IPS-NIHi7 (cell line): ENCODE results near the gene KCNMA1.
A peak's percentile ranks its signal among the peaks of the same experiment; 100 is the strongest.
"Not testable (repeated sequence)": the region's sequence is repeated elsewhere in the genome, so short reads cannot be mapped to it uniquely, and the experiment has no call there.

ENCODE experiments used
- DNase-seq: peaks from one replicate; pipeline ENCODE4 v3.0.0; 2012; ENCODE audit warnings: mixed read lengths; ENCODE audit errors: extremely low spot score

Gene KCNMA1

DNA sequence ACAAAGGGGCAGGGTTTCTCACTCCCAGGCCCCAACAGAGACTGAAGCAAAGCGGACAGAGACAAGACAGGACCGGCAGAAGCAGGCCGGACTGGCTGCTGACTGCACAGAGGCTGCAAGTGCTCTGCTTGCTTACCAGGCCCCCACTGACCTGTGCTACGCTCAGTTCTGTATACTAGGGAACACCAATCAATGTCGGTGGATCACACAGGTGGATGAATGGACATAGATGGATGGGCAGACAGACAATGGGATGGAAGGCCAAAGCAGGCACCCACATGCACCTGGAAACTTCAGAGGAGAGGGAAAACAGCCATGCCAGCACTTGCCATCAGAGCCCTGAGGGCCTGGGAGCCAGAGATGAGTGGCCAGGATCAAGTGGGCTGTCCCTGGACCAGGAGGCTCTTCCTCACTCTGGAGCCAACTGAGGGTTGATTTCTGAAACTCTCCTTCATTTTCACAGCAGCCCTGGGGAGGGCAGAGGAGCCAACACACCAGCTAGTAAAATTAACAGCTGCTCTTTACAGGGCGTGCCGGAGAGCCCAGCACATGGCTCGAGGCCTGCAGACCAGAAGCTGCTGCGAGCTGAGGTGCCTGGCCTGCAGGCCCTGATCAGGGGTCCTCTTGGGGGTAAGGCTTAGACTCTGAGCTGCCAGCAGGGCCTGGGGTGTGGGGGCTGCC is 243.6 kb downstream of the KCNMA1 start:
- DNase-seq = no peak

DNA sequence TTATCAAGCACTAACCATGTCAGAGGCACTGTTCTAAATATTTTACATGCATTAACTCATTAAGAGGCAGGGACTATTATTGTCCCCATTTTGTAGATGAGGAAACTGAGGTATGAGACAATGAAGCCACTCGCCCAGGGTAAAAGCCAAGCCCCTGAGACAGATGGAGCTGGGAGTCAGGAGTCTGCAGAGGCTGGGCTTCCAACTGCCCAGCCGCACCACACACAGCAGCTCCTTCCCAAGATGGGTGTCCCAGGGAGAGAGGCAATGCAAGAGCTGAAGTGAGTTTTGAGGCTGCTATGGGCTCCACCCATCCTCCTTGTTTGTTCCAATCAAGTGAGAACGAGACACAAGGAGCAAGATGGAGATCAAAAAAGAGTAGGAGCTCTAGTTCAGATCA is 244.2 kb downstream of the KCNMA1 start:
- no peak for DNase-seq

DNA sequence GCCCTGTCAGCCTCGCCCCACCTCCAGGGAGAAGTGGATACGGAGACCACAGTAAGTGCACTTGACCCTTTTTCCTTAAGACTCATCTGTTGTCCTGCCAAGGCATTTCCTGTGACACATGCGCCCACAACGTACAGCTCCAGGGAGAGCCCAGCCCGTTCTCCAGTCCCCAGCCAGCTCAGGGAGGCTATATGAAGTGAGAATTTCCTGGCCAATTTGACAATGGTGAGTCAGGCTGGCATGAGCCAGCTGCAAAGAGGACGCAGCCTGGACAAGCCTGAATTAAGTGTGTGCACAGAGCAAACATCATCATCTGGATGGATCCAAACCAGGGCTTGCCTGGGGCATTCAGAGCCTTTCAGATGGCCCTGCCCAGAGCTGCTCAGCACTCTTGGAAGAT is 244.8 kb downstream of the KCNMA1 start:
- DNase-seq = no peak

DNA sequence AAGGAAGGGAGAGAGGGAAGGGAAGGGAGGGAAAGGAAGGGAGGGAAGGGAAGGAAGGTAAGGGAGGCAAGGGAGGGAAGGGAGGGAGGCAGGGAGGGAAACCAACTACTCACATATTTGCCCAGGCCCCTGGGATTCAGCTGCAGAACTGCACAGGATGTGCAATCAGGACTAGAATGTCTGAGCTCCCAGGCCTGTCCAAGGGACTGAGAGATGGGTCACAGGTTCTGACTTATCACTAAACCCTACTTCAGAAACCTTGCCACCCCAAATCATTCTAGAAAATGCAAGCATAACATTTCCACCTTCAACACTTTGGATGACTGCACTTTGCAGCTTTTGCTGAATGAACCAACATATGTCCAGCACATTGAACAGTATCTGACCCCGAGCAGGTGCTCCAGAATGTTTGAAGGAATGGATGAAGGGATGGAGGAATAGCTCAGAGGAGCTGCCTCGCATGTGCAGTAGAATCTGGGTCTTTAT is 245.3 kb downstream of the KCNMA1 start:
- no peak for DNase-seq

DNA sequence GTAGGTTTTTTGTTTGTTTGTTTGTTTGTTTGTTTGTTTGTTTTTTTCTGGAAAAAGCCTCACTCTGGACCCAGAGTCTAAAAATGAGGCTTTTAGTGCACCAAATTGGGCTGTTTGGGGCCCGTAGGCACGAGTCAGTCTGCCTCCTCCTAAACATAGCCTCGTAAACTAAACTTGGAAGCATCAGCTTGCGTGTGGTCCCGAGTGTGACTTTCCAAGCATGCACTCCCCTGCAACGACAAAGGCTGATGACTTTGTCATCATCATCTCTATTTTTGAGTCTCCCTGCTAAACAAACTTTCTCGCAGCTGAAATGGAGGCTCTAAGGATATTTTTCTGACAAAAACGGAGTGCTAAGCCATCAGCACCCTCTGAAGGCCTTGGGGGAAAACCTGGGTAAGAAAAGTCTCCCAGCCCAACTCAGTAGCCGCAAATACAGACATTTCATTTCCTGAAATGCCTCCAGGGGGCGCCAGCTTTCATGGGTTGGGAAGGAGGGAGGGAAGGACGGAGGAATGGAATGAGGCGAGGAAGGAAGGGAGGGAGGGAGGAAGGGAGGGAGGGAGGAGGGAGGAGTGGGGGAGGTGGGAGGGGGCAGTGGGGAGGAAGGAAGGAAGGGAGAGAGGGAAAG is 245.9 kb downstream of the KCNMA1 start:
- peak; percentile 86 for DNase-seq

DNA sequence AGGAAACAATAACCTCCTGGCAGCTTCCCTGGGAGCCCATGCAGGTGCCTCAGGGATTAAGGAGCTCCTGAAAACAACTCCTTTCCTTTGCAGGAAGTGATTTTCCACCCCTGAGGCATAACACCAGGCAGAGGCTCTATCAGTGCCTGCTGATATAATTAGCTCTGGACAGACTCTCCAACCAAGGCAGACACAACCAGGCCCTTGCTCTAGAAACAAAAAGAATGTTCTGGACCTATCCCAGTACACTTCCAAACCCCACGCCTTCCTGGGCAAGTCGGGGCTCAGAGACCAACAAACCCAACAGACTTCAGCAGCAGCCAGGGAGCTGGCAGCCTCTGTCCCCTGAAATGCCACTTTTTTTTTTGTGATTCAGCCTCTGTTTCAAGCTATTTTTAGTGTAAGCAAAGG is 247.1 kb downstream of the KCNMA1 start:
- DNase-seq = no peak

DNA sequence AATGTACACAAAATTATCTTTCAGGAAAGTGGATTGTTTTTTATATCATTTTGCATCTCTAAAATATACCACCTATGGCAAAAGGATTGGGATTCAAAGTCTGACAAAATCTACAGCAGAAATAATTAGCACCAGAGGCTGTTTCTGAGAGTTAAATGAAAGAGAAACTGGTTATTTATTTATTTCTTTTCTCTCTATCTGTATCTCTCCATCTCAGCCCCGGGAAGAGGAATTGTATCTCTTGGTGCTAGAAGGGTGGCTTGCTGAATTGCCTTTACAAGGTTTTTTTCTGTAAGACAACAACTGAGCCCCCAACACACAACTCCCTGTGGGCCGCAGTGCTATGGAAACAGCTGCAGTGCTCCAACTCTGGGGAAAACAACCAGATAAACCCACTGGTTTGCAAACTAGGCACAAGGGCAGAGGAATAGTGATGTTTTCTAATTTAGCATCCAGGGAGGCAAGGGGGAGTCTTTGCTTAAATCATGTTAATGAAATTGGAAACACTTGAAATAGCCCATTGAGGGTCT is 249.0 kb downstream of the KCNMA1 start:
- no peak for DNase-seq

DNA sequence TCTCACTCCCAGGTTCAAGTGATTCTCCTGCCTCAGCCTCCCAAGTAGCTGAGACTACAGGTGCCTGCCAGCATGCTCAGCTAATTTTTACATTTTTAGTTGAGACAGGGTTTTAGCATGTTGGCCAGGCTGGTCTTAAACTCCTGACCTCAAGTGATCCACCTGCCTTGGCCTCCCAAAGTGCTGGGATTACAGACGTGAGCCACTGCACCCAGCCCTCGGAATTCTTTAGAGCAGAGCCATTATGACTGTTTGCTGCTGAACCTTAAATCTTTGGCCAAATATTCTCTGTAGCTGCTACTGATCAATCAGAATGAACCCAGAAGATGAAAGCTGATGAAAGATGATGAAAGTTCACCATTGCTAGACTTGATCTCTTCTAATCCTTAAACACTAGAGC is 249.9 kb downstream of the KCNMA1 start:
- not testable (repeated sequence) for DNase-seq

DNA sequence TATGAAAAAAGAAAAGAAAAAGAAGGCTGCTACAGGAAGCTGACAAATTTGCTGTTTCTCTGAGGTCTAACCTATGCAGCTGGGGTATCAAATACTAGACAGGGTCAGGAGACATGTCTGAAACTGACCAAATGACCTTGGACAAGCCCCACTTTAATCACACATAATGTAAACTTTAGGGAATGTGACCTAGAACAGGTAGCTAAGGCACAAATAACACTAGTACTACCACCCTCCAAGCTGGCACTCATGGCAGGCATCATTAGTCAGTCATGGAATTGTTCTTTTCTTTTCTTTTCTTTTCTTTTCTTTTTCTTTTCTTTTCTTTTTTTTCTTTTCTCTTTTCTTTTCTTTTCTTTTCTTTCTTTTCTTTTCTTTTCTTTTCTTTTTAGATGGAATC is 250.4 kb downstream of the KCNMA1 start:
- DNase-seq = no peak

DNA sequence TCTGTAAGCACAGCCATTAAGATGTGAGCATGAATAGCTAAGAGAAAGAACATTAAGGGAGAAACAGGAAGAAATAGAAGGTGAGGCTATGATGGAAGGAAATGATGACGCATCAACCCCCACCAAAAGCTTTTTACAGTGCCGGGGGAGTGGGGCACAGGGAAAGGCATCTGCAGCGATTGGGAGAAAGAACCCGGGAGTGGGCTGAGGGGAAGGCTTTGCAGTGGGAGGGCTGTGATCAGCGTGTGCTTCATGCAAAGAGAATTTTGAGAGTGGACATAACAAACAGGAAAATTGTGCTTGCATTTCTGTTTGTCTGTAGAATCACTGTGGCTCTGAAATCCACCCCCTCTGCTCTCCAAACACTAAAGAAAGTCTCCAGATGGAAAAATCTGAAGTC is 250.8 kb downstream of the KCNMA1 start:
- no peak for DNase-seq

DNA sequence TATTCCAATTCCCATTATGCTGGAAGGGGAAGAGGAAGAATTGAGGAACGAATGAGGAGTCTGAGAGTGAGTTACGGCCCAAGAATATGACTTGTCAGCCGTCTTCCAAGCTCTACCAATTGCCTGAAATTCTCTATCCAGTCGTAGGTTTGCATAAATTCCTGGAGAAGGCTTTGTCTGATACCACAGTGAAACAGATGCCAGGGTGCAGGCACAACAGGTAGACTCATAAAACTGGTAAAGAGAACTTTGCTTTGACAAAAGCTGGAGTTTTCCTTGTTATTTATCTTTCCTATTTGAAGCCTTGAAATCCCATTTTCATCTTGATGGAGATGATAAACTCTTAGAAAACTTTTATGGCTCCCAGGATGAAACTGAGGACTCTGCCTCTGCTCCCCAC is 251.2 kb downstream of the KCNMA1 start:
- no peak for DNase-seq

DNA sequence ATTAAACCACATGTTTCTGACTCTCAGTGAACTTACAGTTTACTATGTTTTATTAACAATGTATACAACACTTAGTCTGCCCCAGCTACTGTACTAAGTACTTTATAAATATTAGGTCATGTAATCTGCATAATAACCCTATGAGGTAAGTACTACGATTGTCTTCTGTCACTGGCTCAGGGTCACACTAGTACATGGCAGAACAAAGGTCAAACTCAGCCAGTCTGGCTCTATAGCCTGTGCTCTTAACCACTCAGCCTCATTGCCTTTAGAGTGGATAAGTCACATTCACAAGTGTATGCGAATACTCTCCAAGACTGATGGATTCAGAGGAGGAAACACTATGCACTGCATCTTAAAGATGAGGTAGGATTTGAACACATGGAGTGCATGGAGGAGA is 252.3 kb downstream of the KCNMA1 start:
- DNase-seq = no peak

DNA sequence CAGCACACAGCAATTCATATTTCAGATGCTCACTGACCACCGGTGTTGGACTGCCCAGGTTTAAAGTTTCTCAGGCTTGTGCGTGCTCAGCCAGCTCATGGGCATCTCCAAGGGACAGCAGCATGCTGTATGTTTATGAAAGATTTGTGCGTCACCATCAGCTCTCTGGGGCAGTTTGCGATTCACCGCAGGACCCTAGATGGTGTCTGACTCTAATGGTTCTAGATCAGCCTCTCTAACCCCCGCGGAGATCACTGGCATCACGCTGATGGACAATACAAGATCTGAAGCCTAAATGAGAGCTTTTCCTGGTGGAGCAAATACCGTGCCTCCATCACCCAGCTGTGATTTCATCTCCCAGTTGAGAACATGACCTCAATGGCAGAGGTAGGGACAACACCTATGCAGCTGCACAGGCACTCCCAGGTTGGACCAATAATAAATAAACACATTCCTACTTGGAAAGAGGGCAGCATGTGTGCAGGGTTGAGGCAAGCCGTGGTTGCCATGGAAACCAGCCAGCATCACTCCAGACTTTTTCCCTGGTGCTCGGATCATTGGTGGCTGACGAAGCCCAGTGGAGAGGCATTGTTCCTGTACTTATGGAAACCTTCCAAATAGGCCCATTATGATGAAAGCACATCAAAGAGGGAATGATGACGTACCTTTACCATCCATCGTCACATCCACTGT is 253.6 kb downstream of the KCNMA1 start:
- no peak for DNase-seq

DNA sequence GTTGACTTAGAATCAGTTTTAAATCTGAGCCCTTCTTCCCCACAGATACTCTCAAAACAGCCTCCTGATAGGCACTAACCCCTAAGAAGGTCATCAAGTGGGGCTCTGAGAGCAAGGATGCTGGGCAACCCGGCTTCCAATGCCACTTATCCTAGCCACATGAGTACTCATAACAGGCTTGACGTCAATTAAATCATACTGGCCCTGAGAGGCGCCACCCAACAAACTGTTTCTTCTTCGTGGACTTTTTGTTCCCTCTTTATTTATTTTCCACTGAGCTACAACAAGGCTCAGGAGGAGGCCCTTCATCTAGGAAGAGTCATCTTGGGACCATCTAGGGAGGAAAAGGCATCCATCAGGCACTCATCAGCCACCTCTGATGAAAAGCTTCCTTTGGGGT is 255.9 kb downstream of the KCNMA1 start:
- no peak for DNase-seq

DNA sequence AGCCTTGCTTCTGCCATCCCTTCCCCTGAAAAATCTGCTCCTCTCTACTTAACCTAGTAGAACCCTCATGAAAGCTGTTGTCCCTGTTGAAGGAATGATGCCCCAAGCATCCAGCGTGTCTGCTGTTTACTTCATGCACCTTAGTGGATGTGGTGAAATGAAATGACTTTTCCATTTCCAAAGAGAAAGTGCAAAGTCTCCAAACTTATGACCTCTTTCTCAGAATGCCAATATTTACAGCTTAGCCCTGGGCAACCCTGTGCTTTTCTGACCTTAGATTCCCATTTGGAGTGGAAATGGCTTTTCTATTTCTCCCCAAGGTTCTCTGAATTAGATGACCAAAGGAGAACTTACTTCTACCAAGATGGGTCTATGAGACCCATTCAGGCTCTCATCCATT is 256.9 kb downstream of the KCNMA1 start:
- DNase-seq = no peak

DNA sequence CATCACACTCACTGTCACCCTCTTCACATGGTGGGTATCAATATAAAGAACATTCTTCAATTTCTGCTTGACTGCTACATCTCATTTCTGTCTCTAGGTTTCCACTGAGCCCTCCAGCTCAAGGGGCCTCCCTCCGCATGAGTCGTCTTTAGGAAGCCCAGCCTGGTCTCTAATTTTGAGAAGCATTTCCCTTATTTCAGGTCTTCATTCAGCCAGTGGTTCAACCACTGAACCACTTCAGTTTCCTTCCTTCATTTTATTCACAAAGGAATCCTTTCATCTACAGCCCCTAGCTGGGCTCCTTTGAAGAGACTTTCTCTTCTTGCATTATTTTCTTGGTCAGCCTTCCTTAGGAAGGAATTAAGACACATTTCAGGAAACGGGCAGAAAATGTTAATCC is 257.4 kb downstream of the KCNMA1 start:
- DNase-seq = no peak

DNA sequence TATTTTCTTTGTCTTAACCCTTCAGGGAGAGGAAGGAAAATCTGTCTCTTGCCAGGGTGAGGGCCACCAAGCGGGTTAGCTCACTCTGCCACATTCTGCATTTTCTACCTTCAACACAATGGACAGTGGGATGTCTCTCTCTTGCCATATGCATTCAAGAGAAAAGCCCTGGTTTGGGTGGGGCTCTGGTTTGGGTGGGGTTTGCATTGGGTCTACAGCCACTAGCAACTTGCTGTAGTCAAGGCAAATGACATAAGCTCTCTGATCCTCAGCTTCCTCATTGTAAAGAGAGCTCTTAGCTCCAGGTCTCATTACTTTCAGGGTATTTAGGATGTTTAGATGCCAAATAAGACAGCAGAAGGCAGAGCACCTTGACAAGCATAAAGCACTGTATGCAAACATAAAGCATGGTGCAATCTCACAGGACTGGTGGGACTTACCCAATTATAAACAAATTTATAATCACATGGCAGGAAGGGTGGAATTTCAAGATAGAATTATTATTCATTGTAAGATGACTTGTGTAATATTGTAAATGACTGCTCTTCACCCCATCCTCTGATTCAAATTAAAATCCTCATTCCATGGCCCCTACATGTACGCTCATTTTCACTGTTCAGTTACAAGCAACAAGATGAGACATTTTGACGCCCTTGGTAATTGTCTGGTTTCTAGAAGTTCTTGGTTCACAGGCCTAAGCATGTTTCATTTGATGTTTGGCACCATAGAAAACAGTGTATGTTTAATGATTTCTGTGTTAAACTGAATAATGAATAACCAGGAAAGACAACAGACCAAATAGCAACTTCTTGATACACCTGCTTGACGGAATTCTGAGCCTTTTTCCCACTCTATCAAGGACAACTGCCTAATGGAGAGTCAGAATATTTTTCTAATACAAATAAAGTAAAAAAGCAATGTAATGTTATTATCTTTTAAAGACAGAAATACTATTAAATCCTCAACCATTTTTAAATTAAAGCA is 258.9 kb downstream of the KCNMA1 start:
- no peak for DNase-seq

DNA sequence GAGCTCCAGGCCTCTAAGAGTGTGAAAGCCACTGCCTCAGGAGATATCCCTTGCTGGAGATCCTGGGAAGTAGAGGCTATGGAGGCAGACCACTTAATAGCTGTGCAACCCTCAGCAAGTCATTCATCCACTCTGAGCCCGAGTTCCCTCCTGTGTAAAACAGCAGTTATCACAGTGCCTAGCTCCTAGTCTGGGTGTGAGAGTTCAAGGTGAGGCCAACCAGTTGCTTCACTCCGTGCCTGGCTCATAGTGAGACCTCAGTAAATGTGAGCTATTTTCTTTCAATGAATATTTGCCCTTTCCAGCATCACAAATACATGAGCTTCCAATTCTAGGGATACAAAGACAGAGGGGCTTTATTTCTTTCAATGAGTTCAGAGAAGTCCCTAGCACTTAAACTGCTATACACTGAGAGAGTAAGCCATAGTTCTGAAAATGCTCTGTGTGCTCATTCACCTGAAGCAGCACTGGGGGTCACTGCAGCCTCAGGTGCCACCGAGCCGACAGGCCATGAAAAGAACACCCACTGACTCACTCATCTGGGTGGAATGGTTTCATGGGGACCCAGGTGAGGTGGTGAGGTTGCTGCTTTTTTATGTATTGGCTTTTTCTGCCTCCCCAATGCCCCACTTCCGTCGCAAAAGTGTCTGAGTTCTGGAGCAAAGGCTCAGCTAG is 259.8 kb downstream of the KCNMA1 start:
- peak; percentile 39 for DNase-seq

DNA sequence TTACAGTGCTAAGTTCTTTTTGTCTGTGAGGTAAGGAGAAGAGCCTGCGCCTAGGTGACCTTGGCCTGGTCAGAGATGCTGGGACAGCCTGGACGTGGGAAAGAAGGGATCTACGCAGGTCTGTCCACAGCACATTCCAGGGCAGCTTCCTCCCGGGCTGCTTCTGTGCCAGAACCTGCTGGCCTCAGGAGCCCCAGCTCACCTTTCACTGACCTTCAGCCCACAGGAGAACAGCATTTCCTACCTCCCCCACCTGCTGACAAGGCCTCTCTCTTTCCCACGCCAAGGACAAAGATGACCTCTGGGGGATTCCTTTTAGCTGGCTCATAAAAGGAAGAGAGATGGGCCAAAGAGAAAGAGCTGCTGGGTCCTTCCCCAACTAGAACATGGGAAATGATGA is 260.6 kb downstream of the KCNMA1 start:
- DNase-seq = no peak

DNA sequence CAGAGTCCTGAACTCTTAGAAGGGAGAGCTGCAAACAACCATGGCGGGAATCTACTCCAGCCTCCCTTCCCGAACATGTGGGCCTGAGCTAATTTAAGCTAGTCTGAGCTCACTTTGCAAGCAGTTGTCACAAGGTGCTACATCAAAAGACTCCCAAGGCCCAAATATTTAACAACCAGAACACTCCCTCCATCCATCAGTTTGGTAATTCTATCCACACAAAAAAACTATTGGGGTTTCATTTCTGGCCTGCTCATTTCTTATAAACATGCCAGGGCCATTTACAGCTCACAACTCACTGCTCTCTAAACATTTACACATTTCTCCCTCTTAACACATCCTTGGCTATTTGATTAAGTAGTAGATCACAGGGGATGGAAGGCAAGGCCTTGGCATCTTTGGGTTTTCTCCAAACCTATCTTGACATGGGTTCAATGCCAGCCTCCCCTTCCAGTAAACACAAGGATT is 263.4 kb downstream of the KCNMA1 start:
- DNase-seq = no peak
